HEK293 (cell line): ENCODE data around the gene DOP1B.
"Not testable (repeated sequence)": the region's sequence is repeated elsewhere in the genome, so short reads cannot be mapped to it uniquely, and the experiment has no call there.

Experiments used
- CTCF ChIA-PET: fragments of 350-600 bp; formaldehyde crosslinking; extraction: SDS; loops from one replicate; lab custom pipeline; 2021; ENCODE audit warnings: antibody characterized with exemption; lab: Yijun Ruan, JAX
- POLR2A ChIA-PET: fragments of 300-600 bp; formaldehyde crosslinking; extraction: SDS; loops from one replicate; lab custom pipeline; 2020; ENCODE audit warnings: antibody characterized with exemption, inconsistent platforms; lab: Yijun Ruan, JAX
- H3K27ac ChIP-seq: fragments of 200-500 bp; sonication (Bioruptor generic); 2 replicates; pipeline ENCODE4 v1.5.1; 2014; ENCODE audit warnings: low read depth, low read length, control low read depth, inconsistent platforms; ENCODE audit errors: extremely low read depth
- H3K36me3 ChIP-seq, 2 experiments: fragments of 200-500 bp in 1 of 2; sonication (Bioruptor generic) in 1 of 2; 1 replicate in 1 of 2; 2 replicates in 1 of 2; pipeline ENCODE4 v1.5.1; 2014 to 2017; ENCODE audit warnings: inconsistent platforms in 2 of 2, low read length in 2 of 2; ENCODE audit not compliant: control insufficient read depth in 2 of 2, insufficient read depth in 1 of 2
- H3K4me1 ChIP-seq: fragments of 200-500 bp; sonication (Bioruptor generic); 2 replicates; pipeline ENCODE4 v1.5.1; 2014; ENCODE audit warnings: mild to moderate bottlenecking, low read length, inconsistent platforms; ENCODE audit not compliant: control insufficient read depth, insufficient read depth
- H3K4me3 ChIP-seq: 2 replicates; pipeline ENCODE4 v1.5.1; 2011; ENCODE audit warnings: low read depth, mild to moderate bottlenecking, control low read depth, low read length, moderate library complexity
- H3K9me3 ChIP-seq: fragments of 200-500 bp; sonication (Bioruptor generic); 2 replicates; pipeline ENCODE4 v1.5.1; 2014; ENCODE audit warnings: low read depth, low read length, inconsistent platforms; ENCODE audit not compliant: control insufficient read depth, insufficient read depth
- EGR2 ChIP-seq: fragments of 450-650 bp; formaldehyde crosslinking; IDR thresholded peaks from 2 replicates; pipeline ENCODE4 v1.5.1; 2016; ENCODE audit warnings: low read depth, missing biosample characterization, missing genetic modification characterization
- FEZF1 ChIP-seq: fragments of 450-650 bp; formaldehyde crosslinking; IDR thresholded peaks from 2 replicates; pipeline ENCODE4 v1.5.1; 2016; ENCODE audit warnings: missing biosample characterization, missing genetic modification characterization
- IKZF3 ChIP-seq: fragments of 450-650 bp; IDR thresholded peaks from 2 replicates; pipeline ENCODE4 v1.5.0; 2018; ENCODE audit warnings: missing biosample characterization, mild to moderate bottlenecking, missing genetic modification characterization, moderate library complexity
- KLF1 ChIP-seq: fragments of 450-650 bp; formaldehyde crosslinking; IDR thresholded peaks from 2 replicates; pipeline ENCODE4 v1.5.1; 2016; ENCODE audit warnings: missing biosample characterization, missing genetic modification characterization
- KLF16 ChIP-seq: fragments of 450-650 bp; formaldehyde crosslinking; IDR thresholded peaks from 2 replicates; pipeline ENCODE4 v1.5.1; 2017; ENCODE audit warnings: missing biosample characterization, missing genetic modification characterization
- KLF8 ChIP-seq: fragments of 450-650 bp; formaldehyde crosslinking; IDR thresholded peaks from 2 replicates; pipeline ENCODE4 v1.5.1; 2016; ENCODE audit warnings: missing biosample characterization, missing genetic modification characterization
- SP3 ChIP-seq: fragments of 450-650 bp; formaldehyde crosslinking; IDR thresholded peaks from 2 replicates; pipeline ENCODE4 v1.5.1; 2016; ENCODE audit warnings: missing biosample characterization, missing genetic modification characterization
- SP7 ChIP-seq: fragments of 450-650 bp; formaldehyde crosslinking; IDR thresholded peaks from 2 replicates; pipeline ENCODE4 v1.5.1; 2016; ENCODE audit warnings: missing biosample characterization, missing genetic modification characterization
- TCF7L2 ChIP-seq: IDR thresholded peaks from 2 replicates; pipeline ENCODE4 v1.6.1; 2011; ENCODE audit warnings: low read depth, mild to moderate bottlenecking, inconsistent platforms, low read length, moderate library complexity, borderline replicate concordance
- WT1 ChIP-seq: fragments of 450-650 bp; formaldehyde crosslinking; IDR thresholded peaks from 2 replicates; pipeline ENCODE4 v1.5.1; 2016; ENCODE audit warnings: missing biosample characterization, missing genetic modification characterization
- ZBTB11 ChIP-seq: fragments of 450-650 bp; formaldehyde crosslinking; conservative IDR thresholded peaks from 2 replicates; pipeline ENCODE4 v1.5.1; 2016; ENCODE audit warnings: low read depth, missing biosample characterization, missing genetic modification characterization
- ZBTB17 ChIP-seq: fragments of 450-650 bp; formaldehyde crosslinking; IDR thresholded peaks from 2 replicates; pipeline ENCODE4 v1.5.1; 2016; ENCODE audit warnings: missing biosample characterization, missing genetic modification characterization
- ZBTB21 ChIP-seq: fragments of 450-650 bp; formaldehyde crosslinking; IDR thresholded peaks from 2 replicates; pipeline ENCODE4 v1.5.1; 2017; ENCODE audit warnings: missing biosample characterization, missing genetic modification characterization
- ZBTB48 ChIP-seq: fragments of 450-650 bp; formaldehyde crosslinking; IDR thresholded peaks from 2 replicates; pipeline ENCODE4 v1.5.1; 2016; ENCODE audit warnings: missing biosample characterization, missing genetic modification characterization
- ZBTB8A ChIP-seq: fragments of 450-650 bp; formaldehyde crosslinking; IDR thresholded peaks from 2 replicates; pipeline ENCODE4 v1.5.1; 2016; ENCODE audit warnings: missing biosample characterization, missing genetic modification characterization
- ZFHX2 ChIP-seq: fragments of 450-650 bp; formaldehyde crosslinking; conservative IDR thresholded peaks from 2 replicates; pipeline ENCODE4 v1.5.1; 2016; ENCODE audit warnings: missing biosample characterization, missing genetic modification characterization
- ZNF155 ChIP-seq: fragments of 450-650 bp; formaldehyde crosslinking; IDR thresholded peaks from 2 replicates; pipeline ENCODE4 v1.5.1; 2016; ENCODE audit warnings: missing biosample characterization, missing genetic modification characterization
- ZNF221 ChIP-seq: fragments of 450-650 bp; formaldehyde crosslinking; IDR thresholded peaks from 2 replicates; pipeline ENCODE4 v1.5.1; 2017; ENCODE audit warnings: missing biosample characterization, missing genetic modification characterization, borderline replicate concordance
- ZNF24 ChIP-seq: fragments of 450-650 bp; formaldehyde crosslinking; IDR thresholded peaks from 2 replicates; pipeline ENCODE4 v1.5.1; 2016; ENCODE audit warnings: missing biosample characterization, missing genetic modification characterization
- ZNF292 ChIP-seq: fragments of 450-650 bp; formaldehyde crosslinking; IDR thresholded peaks from 2 replicates; pipeline ENCODE4 v1.5.1; 2016; ENCODE audit warnings: low read depth, missing biosample characterization, missing genetic modification characterization, borderline replicate concordance
- ZNF391 ChIP-seq: fragments of 450-650 bp; formaldehyde crosslinking; IDR thresholded peaks from 2 replicates; pipeline ENCODE4 v1.5.1; 2016; ENCODE audit warnings: low read depth, missing biosample characterization, missing genetic modification characterization, borderline replicate concordance
- ZNF561 ChIP-seq: fragments of 450-650 bp; IDR thresholded peaks from 2 replicates; pipeline ENCODE4 v1.5.1; 2018; ENCODE audit warnings: missing biosample characterization, missing genetic modification characterization, borderline replicate concordance
- ZNF600 ChIP-seq: fragments of 450-650 bp; formaldehyde crosslinking; IDR thresholded peaks from 2 replicates; pipeline ENCODE4 v1.5.1; 2016; ENCODE audit warnings: missing biosample characterization, missing genetic modification characterization
- ZNF654 ChIP-seq: fragments of 450-650 bp; formaldehyde crosslinking; IDR thresholded peaks from 2 replicates; pipeline ENCODE4 v1.5.1; 2016; ENCODE audit warnings: low read depth, missing biosample characterization, missing genetic modification characterization
- ZSCAN30 ChIP-seq: fragments of 450-650 bp; IDR thresholded peaks from 2 replicates; pipeline ENCODE4 v1.5.1; 2018; ENCODE audit warnings: missing biosample characterization, mild to moderate bottlenecking, missing genetic modification characterization, moderate library complexity
- TF ChIP-seq, protein P1 (sequence below): fragments of 450-650 bp; formaldehyde crosslinking; IDR thresholded peaks from 2 replicates; pipeline ENCODE4 v1.5.1; 2016; ENCODE audit warnings: missing biosample characterization, missing genetic modification characterization
- TF ChIP-seq, protein P2 (sequence below): fragments of 450-650 bp; formaldehyde crosslinking; IDR thresholded peaks from 2 replicates; pipeline ENCODE4 v1.5.1; 2016; ENCODE audit warnings: missing biosample characterization, missing genetic modification characterization

The DOP1B gene

GRCh38 chr21:36135391-36136102 lies 21.1 kb upstream of the DOP1B start (continued):
- TF ChIP-seq ZNF561 (tag by site-specific recombination) (peak; percentile 86), ZBTB11 (tag by site-specific recombination) (peak; percentile 63), KLF8 (tag by site-specific recombination) (peak; percentile 84), KLF1 (tag by site-specific recombination) (peak; percentile 96), ZBTB48 (tag by site-specific recombination) (peak; percentile 57; the same call in 1 of the 2 replicates), ZSCAN30 (tag by site-specific recombination) (peak; percentile 62; the same call in 1 of the 2 replicates), SP3 (peak; percentile 81), EGR2 (tag by site-specific recombination) (peak; percentile 94), ZNF24 (tag by site-specific recombination) (0 out of 2 replicates have a peak, but pooled peaks have one; percentile 1), ZBTB8A (tag by site-specific recombination) (peak; percentile 93), IKZF3 (tag by site-specific recombination) (peak; percentile 22; the same call in 1 of the 2 replicates), SP7 (tag by site-specific recombination) (peak; percentile 33; the same call in 1 of the 2 replicates), ZBTB21 (tag by site-specific recombination) (no peak)
- TF ChIP-seq, protein P1, sequence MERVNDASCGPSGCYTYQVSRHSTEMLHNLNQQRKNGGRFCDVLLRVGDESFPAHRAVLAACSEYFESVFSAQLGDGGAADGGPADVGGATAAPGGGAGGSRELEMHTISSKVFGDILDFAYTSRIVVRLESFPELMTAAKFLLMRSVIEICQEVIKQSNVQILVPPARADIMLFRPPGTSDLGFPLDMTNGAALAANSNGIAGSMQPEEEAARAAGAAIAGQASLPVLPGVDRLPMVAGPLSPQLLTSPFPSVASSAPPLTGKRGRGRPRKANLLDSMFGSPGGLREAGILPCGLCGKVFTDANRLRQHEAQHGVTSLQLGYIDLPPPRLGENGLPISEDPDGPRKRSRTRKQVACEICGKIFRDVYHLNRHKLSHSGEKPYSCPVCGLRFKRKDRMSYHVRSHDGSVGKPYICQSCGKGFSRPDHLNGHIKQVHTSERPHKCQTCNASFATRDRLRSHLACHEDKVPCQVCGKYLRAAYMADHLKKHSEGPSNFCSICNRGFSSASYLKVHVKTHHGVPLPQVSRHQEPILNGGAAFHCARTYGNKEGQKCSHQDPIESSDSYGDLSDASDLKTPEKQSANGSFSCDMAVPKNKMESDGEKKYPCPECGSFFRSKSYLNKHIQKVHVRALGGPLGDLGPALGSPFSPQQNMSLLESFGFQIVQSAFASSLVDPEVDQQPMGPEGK (tag by site-specific recombination): peak; percentile 93

GRCh38 chr21:36139791-36140190 lies 16.8 kb upstream of the DOP1B start:
- H3K27ac ChIP-seq, H3K4me3 ChIP-seq, H3K9me3 ChIP-seq, H3K4me1 ChIP-seq: not testable (repeated sequence)
- peaks cover 3 to 10% of the 10 kb centered on the region in 2 experiments; a peak in 2 of 3 replicates for H3K36me3 ChIP-seq
- ChIA-PET POLR2A (interaction anchor here (1.0 to 1.1 kb wide), 2 partner anchors 70 to 80 kb away, joined by 4 to 11 read pairs; no protein-coding TSS in a partner anchor), CTCF (interaction anchor here (0.7 to 6.7 kb wide), 6 partner anchors 8 to 1838 kb away, joined by 3 to 59 read pairs (median 10); no protein-coding TSS in a partner anchor)

DNA sequence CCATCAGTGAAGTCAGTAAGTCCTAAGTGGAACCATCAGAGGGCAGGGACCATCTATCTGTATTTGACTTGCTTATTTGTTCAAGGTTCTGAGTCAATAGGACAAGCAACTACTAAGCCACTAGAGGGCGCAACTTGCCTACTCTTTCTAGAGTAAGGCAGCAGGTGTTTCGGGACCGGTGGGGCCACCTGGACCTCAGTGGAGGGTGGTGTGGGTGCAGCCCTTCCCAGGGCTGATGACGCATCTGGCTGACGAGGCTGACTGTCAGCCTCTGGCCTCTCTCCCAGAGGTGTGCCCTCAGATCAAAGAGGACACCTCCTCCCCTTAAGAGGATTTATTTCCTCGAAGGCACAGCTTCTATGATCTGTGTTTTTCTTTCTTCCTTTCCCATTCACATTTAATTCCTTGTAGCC lies 15.1 kb upstream of the DOP1B start:
- H3K27ac ChIP-seq: no peak overlapping the region
- no peaks in the 10 kb centered on the region; the same call in 1 of the 2 replicates for H3K9me3 ChIP-seq
- H3K4me3 ChIP-seq: no peak overlapping the region
- no peaks in the 10 kb centered on the region for H3K4me1 ChIP-seq
- peaks cover 6 to 10% of the 10 kb centered on the region in 2 experiments; a peak in 2 of 3 replicates for H3K36me3 ChIP-seq
- ChIA-PET POLR2A (interaction anchor here (0.7 to 1.2 kb wide), 2 partner anchors 14 to 66 kb away, joined by 3 read pairs; no protein-coding TSS in a partner anchor), CTCF (interaction anchor here (0.5 to 6.7 kb wide), 29 partner anchors 9 to 788 kb away, joined by 3 to 59 read pairs (median 4); no protein-coding TSS in a partner anchor)
- TF ChIP-seq ZBTB17 (tag by site-specific recombination) (peak; percentile 93), WT1 (peak; percentile 68), ZNF221 (no peak), ZNF654 (tag by site-specific recombination) (peak; percentile 99), ZNF155 (no peak), KLF16 (no peak), ZFHX2 (tag by site-specific recombination) (peak; percentile 56; the same call in 1 of the 2 replicates), ZNF600 (tag by site-specific recombination) (0 out of 2 replicates have a peak, but pooled peaks have one; percentile 28), ZNF391 (tag by site-specific recombination) (peak; percentile 74), TCF7L2 (peak; percentile 15; the same call in 1 of the 2 replicates), ZNF292 (no peak), FEZF1 (tag by site-specific recombination) (no peak)
- TF ChIP-seq, protein P2, sequence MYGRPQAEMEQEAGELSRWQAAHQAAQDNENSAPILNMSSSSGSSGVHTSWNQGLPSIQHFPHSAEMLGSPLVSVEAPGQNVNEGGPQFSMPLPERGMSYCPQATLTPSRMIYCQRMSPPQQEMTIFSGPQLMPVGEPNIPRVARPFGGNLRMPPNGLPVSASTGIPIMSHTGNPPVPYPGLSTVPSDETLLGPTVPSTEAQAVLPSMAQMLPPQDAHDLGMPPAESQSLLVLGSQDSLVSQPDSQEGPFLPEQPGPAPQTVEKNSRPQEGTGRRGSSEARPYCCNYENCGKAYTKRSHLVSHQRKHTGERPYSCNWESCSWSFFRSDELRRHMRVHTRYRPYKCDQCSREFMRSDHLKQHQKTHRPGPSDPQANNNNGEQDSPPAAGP (tag by site-specific recombination): peak; percentile 91; the same call in 1 of the 2 replicates
